HepG2 (cell line): ENCODE data around the gene SEC14L1. TPM values are rescaled to one million over a fixed set of nuclear protein-coding genes. Genes with fewer than 3 reads are reported as not detected.

Source experiments
- CEBPG ChIP-seq: IDR thresholded peaks from 2 replicates; pipeline ENCODE4 v1.6.1; 2016
- EEA1 ChIP-seq: sonication (generic); formaldehyde crosslinking; IDR thresholded peaks from 2 replicates; pipeline ENCODE4 v1.5.1; 2020; ENCODE audit warnings: mild to moderate bottlenecking, missing genetic modification reagents, borderline replicate concordance
- ELF3 ChIP-seq: IDR thresholded peaks from 2 replicates; pipeline ENCODE4 v1.6.1; 2016; ENCODE audit warnings: missing genetic modification reagents, missing compliant biosample characterization
- NFIC ChIP-seq: IDR thresholded peaks from 2 replicates; pipeline ENCODE4 v1.6.1; 2012; ENCODE audit warnings: mild to moderate bottlenecking, low read length, inconsistent platforms
- PHF5A ChIP-seq: IDR thresholded peaks from one replicate; pipeline ENCODE4 v1.6.1; 2018; ENCODE audit warnings: low read depth, missing genetic modification reagents; ENCODE audit not compliant: unreplicated experiment
- PPARG ChIP-seq: conservative IDR thresholded peaks from 2 replicates; pipeline ENCODE4 v1.6.1; 2016; ENCODE audit warnings: missing biosample characterization, missing genetic modification reagents
- SPEN ChIP-seq: sonication (generic); formaldehyde crosslinking; IDR thresholded peaks from 2 replicates; pipeline ENCODE4 v1.5.1; 2020; ENCODE audit warnings: low read depth, mild to moderate bottlenecking, missing genetic modification reagents
- ZNF816 ChIP-seq: sonication (generic); formaldehyde crosslinking; IDR thresholded peaks from 2 replicates; pipeline ENCODE4 v1.8.0; 2022; ENCODE audit warnings: missing genetic modification reagents, mild to moderate bottlenecking, borderline replicate concordance
- ZSCAN20 ChIP-seq: sonication (generic); formaldehyde crosslinking; IDR thresholded peaks from 2 replicates; pipeline ENCODE4 v1.4.0; 2020; ENCODE audit warnings: missing genetic modification reagents, mild to moderate bottlenecking, borderline replicate concordance
- polyA plus RNA-seq, 8 experiments: library from polyadenylated mRNA; depleted of rRNA in 3 of 8; stranded (reverse) in 7 of 8; unstranded in 1 of 8; fragments of >200 nt; fragmentation: Illumina TruSeq in 4 of 8; extraction: Trizol in 4 of 8; gene quantifications; 2 replicates each; pipeline versions ENCODE4 v1.2.1 to v1.2.3, GENCODE V29; 2011 to 2016; ENCODE audit warnings: low read depth in 4 of 8, missing spikeins in 1 of 8, mixed read lengths in 1 of 8; ENCODE audit not compliant: insufficient read depth in 1 of 8
- total RNA-seq, 5 experiments: library from RNA; depleted of rRNA; stranded (reverse); fragments of >200 nt; fragmentation: Illumina TruSeq; extraction: Trizol; gene quantifications; 2 replicates each; pipeline ENCODE4 v1.2.3, GENCODE V29; 2016; ENCODE audit warnings: low read depth in 1 of 5
- TF ChIP-seq, protein P1 (sequence below): sonication (generic); formaldehyde crosslinking; IDR thresholded peaks from 2 replicates; pipeline ENCODE4 v1.4.0; 2020; ENCODE audit warnings: missing genetic modification reagents, borderline replicate concordance
- TF ChIP-seq, protein P2 (sequence below): sonication (generic); formaldehyde crosslinking; IDR thresholded peaks from 2 replicates; pipeline ENCODE4 v1.4.0; 2020; ENCODE audit warnings: missing genetic modification reagents, borderline replicate concordance
- TF ChIP-seq, protein P3 (sequence below): IDR thresholded peaks from 2 replicates; pipeline ENCODE4 v1.6.1; 2016; ENCODE audit warnings: missing compliant biosample characterization, missing genetic modification reagents, borderline replicate concordance
- TF ChIP-seq, protein P4 (sequence below): sonication (generic); formaldehyde crosslinking; IDR thresholded peaks from 2 replicates; pipeline ENCODE4 v1.4.0; 2020; ENCODE audit warnings: missing genetic modification reagents, borderline replicate concordance
- TF ChIP-seq, protein P5 (sequence below): conservative IDR thresholded peaks from 2 replicates; pipeline ENCODE4 v1.6.1; 2018; ENCODE audit warnings: missing genetic modification reagents

The SEC14L1 gene
- total and polyA plus RNA-seq, 2 of the 13 experiments (the other 11 are each of a cell fraction or from before 2014, with no cell fraction given): 26.3 to 43.9 TPM

DNA sequence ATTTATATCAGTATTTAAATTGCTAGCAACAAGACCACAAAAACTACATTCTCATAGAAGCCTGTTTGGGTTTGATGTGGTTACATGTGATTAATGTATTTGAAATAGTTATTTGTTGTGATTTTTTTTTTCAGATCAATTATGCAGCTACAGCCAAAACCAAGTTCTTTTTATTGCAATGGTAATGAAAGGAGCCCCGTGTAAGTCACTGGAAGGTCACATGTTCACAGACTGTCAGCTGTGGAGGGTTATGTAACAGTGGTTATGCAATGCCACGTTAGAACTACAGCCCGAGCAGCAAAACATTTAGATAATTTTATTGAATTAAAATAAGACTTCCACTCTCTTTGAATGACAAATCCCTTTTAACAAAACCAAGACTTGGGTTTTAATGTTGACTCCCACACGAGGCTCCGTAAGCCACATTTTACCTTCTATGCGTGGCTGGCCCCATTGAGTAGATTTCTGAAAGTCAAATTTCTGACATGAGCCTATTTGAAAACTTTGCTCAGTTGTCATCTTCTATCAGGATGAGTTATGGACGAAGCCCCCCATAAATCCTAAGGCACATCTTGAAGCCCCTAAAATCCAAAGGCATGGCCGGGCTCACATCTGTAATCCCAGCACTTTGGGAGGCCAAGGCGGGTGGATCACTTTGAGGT lies 41.8 kb upstream of the SEC14L1 start (continued):
- TF ChIP-seq SPEN (peak; percentile 64), ZSCAN20 (CRISPR knock-in tag) (no peak), ZNF816 (CRISPR knock-in tag) (peak; percentile 45; the same call in 1 of the 2 replicates), CEBPG (peak; percentile 95), PPARG (CRISPR knock-in tag) (peak; percentile 51; the same call in 1 of the 2 replicates), PHF5A (CRISPR knock-in tag) (peak; percentile 55), EEA1 (no peak), ELF3 (CRISPR knock-in tag) (peak; percentile 70; the same call in 1 of the 2 replicates), NFIC (0 out of 2 replicates have a peak, but pooled peaks have one; percentile 43)
- TF ChIP-seq, protein P1, sequence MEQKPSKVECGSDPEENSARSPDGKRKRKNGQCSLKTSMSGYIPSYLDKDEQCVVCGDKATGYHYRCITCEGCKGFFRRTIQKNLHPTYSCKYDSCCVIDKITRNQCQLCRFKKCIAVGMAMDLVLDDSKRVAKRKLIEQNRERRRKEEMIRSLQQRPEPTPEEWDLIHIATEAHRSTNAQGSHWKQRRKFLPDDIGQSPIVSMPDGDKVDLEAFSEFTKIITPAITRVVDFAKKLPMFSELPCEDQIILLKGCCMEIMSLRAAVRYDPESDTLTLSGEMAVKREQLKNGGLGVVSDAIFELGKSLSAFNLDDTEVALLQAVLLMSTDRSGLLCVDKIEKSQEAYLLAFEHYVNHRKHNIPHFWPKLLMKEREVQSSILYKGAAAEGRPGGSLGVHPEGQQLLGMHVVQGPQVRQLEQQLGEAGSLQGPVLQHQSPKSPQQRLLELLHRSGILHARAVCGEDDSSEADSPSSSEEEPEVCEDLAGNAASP: peak; percentile 75
- TF ChIP-seq, protein P2, sequence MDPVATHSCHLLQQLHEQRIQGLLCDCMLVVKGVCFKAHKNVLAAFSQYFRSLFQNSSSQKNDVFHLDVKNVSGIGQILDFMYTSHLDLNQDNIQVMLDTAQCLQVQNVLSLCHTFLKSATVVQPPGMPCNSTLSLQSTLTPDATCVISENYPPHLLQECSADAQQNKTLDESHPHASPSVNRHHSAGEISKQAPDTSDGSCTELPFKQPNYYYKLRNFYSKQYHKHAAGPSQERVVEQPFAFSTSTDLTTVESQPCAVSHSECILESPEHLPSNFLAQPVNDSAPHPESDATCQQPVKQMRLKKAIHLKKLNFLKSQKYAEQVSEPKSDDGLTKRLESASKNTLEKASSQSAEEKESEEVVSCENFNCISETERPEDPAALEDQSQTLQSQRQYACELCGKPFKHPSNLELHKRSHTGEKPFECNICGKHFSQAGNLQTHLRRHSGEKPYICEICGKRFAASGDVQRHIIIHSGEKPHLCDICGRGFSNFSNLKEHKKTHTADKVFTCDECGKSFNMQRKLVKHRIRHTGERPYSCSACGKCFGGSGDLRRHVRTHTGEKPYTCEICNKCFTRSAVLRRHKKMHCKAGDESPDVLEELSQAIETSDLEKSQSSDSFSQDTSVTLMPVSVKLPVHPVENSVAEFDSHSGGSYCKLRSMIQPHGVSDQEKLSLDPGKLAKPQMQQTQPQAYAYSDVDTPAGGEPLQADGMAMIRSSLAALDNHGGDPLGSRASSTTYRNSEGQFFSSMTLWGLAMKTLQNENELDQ (CRISPR knock-in tag): no peak
- TF ChIP-seq, protein P3, sequence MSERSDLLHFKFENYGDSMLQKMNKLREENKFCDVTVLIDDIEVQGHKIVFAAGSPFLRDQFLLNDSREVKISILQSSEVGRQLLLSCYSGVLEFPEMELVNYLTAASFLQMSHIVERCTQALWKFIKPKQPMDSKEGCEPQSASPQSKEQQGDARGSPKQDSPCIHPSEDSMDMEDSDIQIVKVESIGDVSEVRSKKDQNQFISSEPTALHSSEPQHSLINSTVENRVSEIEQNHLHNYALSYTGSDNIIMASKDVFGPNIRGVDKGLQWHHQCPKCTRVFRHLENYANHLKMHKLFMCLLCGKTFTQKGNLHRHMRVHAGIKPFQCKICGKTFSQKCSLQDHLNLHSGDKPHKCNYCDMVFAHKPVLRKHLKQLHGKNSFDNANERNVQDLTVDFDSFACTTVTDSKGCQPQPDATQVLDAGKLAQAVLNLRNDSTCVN (CRISPR knock-in tag): peak; percentile 66; the same call in 1 of the 2 replicates
- TF ChIP-seq, protein P4, sequence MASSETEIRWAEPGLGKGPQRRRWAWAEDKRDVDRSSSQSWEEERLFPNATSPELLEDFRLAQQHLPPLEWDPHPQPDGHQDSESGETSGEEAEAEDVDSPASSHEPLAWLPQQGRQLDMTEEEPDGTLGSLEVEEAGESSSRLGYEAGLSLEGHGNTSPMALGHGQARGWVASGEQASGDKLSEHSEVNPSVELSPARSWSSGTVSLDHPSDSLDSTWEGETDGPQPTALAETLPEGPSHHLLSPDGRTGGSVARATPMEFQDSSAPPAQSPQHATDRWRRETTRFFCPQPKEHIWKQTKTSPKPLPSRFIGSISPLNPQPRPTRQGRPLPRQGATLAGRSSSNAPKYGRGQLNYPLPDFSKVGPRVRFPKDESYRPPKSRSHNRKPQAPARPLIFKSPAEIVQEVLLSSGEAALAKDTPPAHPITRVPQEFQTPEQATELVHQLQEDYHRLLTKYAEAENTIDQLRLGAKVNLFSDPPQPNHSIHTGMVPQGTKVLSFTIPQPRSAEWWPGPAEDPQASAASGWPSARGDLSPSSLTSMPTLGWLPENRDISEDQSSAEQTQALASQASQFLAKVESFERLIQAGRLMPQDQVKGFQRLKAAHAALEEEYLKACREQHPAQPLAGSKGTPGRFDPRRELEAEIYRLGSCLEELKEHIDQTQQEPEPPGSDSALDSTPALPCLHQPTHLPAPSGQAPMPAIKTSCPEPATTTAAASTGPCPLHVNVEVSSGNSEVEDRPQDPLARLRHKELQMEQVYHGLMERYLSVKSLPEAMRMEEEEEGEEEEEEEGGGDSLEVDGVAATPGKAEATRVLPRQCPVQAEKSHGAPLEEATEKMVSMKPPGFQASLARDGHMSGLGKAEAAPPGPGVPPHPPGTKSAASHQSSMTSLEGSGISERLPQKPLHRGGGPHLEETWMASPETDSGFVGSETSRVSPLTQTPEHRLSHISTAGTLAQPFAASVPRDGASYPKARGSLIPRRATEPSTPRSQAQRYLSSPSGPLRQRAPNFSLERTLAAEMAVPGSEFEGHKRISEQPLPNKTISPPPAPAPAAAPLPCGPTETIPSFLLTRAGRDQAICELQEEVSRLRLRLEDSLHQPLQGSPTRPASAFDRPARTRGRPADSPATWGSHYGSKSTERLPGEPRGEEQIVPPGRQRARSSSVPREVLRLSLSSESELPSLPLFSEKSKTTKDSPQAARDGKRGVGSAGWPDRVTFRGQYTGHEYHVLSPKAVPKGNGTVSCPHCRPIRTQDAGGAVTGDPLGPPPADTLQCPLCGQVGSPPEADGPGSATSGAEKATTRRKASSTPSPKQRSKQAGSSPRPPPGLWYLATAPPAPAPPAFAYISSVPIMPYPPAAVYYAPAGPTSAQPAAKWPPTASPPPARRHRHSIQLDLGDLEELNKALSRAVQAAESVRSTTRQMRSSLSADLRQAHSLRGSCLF (CRISPR knock-in tag): 0 out of 2 replicates have a peak, but pooled peaks have one; percentile 34
- TF ChIP-seq, protein P5, sequence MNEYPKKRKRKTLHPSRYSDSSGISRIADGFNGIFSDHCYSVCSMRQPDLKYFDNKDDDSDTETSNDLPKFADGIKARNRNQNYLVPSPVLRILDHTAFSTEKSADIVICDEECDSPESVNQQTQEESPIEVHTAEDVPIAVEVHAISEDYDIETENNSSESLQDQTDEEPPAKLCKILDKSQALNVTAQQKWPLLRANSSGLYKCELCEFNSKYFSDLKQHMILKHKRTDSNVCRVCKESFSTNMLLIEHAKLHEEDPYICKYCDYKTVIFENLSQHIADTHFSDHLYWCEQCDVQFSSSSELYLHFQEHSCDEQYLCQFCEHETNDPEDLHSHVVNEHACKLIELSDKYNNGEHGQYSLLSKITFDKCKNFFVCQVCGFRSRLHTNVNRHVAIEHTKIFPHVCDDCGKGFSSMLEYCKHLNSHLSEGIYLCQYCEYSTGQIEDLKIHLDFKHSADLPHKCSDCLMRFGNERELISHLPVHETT (CRISPR knock-in tag): no peak
